SK-N-MC (cell line): ENCODE data around the gene FER.
"Not testable (repeated sequence)": the region's sequence is repeated elsewhere in the genome, so short reads cannot be mapped to it uniquely, and the experiment has no call there.

ENCODE experiments used
- EZH2 ChIP-seq: fragments of 200-600 bp; sonication (generic); IDR thresholded peaks from one replicate; pipeline ENCODE4 v1.6.1; 2017; ENCODE audit warnings: antibody characterized with exemption
- FOXP2 ChIP-seq: optimal IDR thresholded peaks from 2 replicates; pipeline ENCODE3; 2011; ENCODE audit warnings: mild to moderate bottlenecking, moderate library complexity; ENCODE audit not compliant: insufficient read depth; ENCODE audit errors: extremely low read length, control extremely low read depth
- POLR2AphosphoS5 ChIP-seq: IDR thresholded peaks from 2 replicates; pipeline ENCODE4 v1.6.1; 2012; ENCODE audit warnings: mild to moderate bottlenecking, low read depth, low read length, borderline replicate concordance

- TF ChIP-seq EZH2, POLR2AphosphoS5, FOXP2: not testable (repeated sequence)
Measured at GRCh38 chr5:109050321-109050720, 302.6 kb downstream of the FER start.
